VCaP (cell line): Measurements from ENCODE around the gene FUT3.

ENCODE experiments used
- H3K27ac ChIP-seq: fragments of 450-650 bp; 2 replicates; pipeline ENCODE4 v1.5.1; 2017
- CTCF ChIP-seq: fragments of 450-650 bp; conservative IDR thresholded peaks from 2 replicates; pipeline ENCODE4 v1.5.1; 2017; ENCODE audit warnings: mild to moderate bottlenecking, moderate library complexity

The FUT3 gene

GRCh38 chr19:5795382-5795919, 55.8 kb downstream of the FUT3 start:
- no peak for TF ChIP-seq CTCF
- no peak overlapping the region for H3K27ac ChIP-seq

GRCh38 chr19:5793188-5793587, 58.1 kb downstream of the FUT3 start:
- no peak overlapping the region for H3K27ac ChIP-seq
- TF ChIP-seq CTCF: no peak
